ENCODE results near the gene CSTPP1.
"Not testable (repeated sequence)": the region's sequence is repeated elsewhere in the genome, so short reads cannot be mapped to it uniquely, and the experiment has no call there.

GRCh38 chr11:46997796-46998195 is 61.2 kb downstream of the CSTPP1 start:
- TF ChIP-seq EP300 (IDR thresholded peaks at IDR 0.05; ENCODE audit: low read depth); CTCF (IDR thresholded peaks at IDR 0.05); POLR2A (IDR thresholded peaks at IDR 0.05): not testable (repeated sequence)
